Activated naive CD4-positive, alpha-beta T cell treated with anti-CD3 and anti-CD28 coated beads, Interleukin-2, amount 50 U/mL, for 72 hours (primary cell): ENCODE measurements around the gene MIAT. TPM values are rescaled to one million over a fixed set of nuclear protein-coding genes. Genes with fewer than 3 reads are reported as not detected.
"Not testable (repeated sequence)": the region's sequence is repeated elsewhere in the genome, so short reads cannot be mapped to it uniquely, and the experiment has no call there.

Experiments
- ATAC-seq, 2 donors: fragments of 150-1000 bp; cut with Tn5 transposase; 2 replicates each; pipeline ENCODE4 v1.10.0; 2021; ENCODE audit warnings: mild to moderate bottlenecking in 2 of 2, moderate library complexity in 2 of 2
- DNase-seq, 2 donors: peaks; one replicate each; pipeline ENCODE4 v3.0.0; 2021 to 2022; ENCODE audit warnings: low spot score in 2 of 2
- H3K27ac Mint-ChIP-seq, 2 donors: one replicate each; pipeline ENCODE4 v1.8.0; 2022; ENCODE audit warnings: mild to moderate bottlenecking in 2 of 2, mixed read lengths in 2 of 2
- H3K36me3 Mint-ChIP-seq, 2 donors: one replicate each; pipeline ENCODE4 v1.8.0; 2022; ENCODE audit warnings: mixed read lengths in 2 of 2
- H3K9me3 Mint-ChIP-seq, 2 donors: one replicate each; pipeline ENCODE4 v1.8.0; 2022; ENCODE audit warnings: mixed read lengths in 2 of 2
- total RNA-seq, 2 donors: library from RNA; stranded (reverse); gene quantifications; one replicate each; pipeline ENCODE4 v1.2.3, GENCODE V29; 2022

MIAT gene
- total RNA-seq, 2 donors from 2014 or later: 11.4 to 138 TPM

DNA sequence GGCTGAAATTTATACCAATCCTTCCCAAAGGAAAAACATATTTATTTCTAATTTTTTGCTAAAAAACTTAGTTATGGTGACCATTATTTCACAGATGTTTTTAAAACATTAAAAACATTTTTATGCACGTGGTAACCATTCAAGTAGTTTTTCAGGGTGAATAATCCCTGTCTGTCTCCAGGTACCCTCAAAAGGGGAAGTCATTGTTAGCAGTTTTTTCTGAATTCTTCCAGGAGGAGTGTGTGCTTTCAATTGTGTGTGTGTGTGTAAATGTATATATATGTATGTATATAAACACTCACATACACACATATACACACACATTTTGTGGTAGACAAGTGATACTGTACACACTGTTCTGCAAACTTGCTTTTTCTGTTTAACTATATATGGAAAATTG, 43.9 kb downstream of the MIAT start:
- Mint-ChIP-seq H3K27ac (no peak overlapping the region), H3K36me3 (peaks cover 24 to 32% of the 10 kb centered on the region in 2 donors), H3K9me3 (peaks cover 0 to 18% of the 10 kb centered on the region in 2 donors)
- DNase-seq (no peak), ATAC-seq (no peak)

DNA sequence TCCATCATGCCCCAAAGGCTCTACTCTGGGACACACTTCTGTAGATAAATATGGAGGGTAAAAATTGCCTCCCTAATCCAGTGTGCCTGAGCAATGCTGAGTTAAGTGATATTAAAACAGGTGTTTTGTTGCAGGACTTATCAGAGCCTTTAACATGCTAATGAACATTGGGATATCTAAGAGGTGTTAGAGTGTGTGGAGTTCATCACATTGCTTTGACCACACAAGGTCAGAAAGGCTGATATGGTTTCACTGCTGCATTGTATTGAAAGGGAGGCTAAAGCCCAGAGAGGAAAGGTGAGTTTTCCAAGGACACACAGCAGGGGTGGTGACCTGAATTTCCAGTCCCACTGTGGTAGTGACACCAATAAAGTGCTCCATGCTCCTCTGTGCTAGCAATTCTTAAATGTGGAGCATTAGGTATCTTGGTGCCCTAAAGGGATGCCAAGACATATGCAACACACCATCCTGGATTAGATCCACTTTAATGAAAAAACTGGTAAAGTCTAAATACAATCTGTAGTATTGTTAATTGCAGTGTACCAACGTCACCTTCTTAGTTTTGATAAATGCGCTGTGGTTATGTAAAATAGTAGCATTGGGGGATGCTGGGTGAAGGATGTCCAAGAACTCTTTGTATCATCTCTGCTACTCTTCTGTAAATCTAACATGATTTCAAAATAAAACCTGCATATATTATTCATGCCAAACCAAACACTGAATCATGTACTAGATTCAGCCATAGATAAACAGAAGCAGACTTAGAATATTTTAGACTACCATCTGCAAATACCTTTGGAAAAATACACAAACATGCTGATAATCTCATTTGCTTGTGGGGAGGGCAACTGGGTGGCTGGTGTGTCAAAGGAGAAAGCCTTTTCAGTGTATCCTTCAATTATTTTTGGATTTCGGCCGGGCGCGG, 45.8 kb downstream of the MIAT start:
- Mint-ChIP-seq H3K27ac (no peak overlapping the region), H3K36me3 (peaks cover 34 to 37% of the 10 kb centered on the region in 2 donors), H3K9me3 (peaks cover 0 to 21% of the 10 kb centered on the region in 2 donors)
- DNase-seq (no peak), ATAC-seq (no peak)

DNA sequence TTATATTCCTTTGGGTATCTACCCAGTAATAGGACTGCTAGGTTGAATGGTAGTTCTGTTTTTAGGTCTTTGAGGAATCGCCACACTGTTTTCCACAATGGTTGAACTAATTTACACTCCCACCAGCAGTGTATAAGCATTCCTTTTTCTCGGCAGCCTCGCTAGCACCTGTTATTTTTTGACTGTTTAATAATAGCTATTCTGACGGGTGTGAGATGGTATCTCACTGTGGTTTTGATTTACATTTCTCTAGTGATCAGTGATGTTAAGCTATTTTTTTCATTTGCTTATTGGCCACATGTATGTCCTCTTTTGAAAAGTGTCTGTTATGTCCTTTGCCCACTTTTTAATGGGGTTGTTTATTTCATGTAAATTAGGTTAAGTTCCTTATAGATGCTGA, 48.0 kb downstream of the MIAT start:
- not testable (repeated sequence) for H3K9me3 Mint-ChIP-seq, ATAC-seq, DNase-seq, H3K27ac Mint-ChIP-seq
- H3K36me3 Mint-ChIP-seq: peaks cover 15 to 23% of the 10 kb centered on the region in 2 donors

DNA sequence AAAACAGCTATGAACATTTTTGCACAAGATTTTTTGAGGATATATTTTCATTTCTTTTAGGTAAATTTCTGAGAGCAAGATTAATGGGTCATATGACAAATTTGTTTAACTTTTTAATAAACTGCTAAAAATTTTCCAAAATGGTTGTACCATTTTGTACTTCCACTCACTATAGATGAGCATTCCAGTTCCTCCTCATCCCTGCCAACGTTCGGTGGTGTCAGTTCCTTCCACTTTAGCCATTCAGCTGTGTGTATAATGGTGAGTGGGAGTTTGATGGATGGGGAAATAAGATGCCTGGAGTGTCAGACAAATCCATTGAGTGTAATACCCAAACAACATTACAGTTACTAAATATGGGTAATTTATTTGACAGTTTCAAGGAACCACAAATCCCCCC, 49.7 kb downstream of the MIAT start:
- no peak for DNase-seq
- no peak for ATAC-seq
- no peak overlapping the region for H3K27ac Mint-ChIP-seq
- peaks cover 12 to 23% of the 10 kb centered on the region in 2 donors for H3K36me3 Mint-ChIP-seq
- H3K9me3 Mint-ChIP-seq: peaks cover 0 to 4% of the 10 kb centered on the region in 2 donors

DNA sequence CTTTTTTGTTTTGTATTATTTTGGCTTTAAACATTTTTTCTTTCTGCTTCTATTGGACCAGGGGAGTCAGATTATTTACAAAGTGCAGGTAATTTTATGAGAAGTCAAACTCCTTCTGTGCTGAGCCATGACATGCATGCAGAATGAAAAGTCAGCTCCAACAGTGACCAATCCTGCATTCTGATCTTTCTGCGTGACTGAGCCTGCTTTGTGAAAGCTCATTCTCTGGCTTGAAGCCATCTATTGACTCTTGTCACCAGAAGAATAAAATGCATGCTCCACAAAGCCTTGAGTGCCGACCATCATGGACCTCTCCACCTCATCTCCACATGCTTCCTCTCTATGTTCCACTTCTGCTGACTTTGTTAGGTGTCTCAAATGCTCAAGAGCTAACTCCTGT, 50.2 kb downstream of the MIAT start:
- ATAC-seq (no peak), DNase-seq (no peak)
- H3K9me3 Mint-ChIP-seq: peaks cover 0 to 4% of the 10 kb centered on the region in 2 donors
- peaks cover 12 to 23% of the 10 kb centered on the region in 2 donors for H3K36me3 Mint-ChIP-seq
- H3K27ac Mint-ChIP-seq: no peak overlapping the region

DNA sequence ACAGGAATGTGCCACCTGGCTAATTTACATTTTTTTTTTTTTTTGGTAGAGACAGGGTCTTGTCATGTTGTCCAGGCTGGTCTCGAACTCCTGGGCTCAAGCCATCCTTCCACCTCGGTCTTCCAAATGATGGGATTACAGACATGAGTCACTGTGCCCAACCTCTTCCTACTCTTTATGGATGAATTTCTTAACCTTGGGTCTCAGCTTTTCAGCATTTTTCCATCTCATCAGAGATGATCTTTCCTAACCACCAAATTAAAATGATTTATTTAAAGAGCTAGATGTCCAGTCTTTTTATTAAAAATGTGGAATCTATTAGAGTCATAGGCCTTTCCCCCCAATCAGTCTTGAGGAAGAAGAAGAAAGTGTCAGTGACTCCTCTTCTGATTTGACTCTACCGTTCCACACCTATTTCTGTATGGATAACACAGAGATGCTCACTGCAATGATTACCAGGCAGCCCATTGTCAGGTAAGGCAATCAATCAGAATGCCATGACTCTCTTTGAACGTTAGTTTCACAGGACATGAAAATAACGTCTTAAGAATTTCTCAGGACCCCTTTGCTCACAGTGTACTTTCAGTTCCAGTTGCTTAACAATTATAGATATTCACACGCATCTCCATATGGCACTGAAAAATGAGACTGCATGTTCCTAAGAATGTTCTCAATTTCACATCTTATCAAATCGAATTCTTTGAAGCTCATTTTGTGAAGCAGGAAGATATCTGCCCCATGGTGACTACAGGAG, 51.0 kb downstream of the MIAT start:
- ATAC-seq (no peak), DNase-seq (no peak)
- Mint-ChIP-seq H3K9me3 (peaks cover 0 to 4% of the 10 kb centered on the region in 2 donors), H3K27ac (no peak overlapping the region), H3K36me3 (peaks cover 12 to 23% of the 10 kb centered on the region in 2 donors)

DNA sequence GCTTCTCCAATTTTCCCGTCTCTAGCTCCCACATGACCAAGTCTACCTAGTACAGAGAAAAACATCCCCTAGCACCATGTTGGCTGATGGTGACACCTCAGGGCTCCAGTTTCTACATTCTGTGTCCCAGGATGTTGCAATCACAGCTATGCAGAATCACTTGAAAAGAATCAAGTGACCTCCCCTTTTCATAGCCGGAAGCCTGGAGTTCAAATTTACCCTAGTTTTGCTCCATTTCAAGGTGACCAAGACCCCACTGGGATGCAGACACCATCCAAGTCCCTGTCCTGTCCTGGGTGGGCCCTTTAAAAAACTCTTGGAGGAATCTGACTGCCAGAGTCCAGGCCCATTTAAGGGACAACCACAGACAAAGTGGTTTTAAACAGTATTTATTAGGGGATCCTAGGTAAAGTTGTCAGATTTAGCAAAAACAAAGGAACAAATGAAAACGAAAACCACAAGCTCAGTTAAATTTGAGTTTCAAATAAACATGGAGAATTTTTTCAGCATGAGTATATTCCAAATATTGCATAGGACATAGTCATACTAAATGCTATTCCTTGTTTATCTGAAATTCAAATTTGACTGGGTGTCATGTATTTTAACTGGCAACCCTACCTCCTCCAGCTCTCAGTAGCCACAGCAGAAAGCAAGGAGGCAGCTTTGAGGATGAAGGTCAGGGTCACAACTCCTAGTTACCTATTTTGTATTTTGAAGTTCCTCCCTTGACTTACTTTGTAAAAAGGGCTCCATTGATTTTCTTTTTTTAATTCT, 52.4 kb downstream of the MIAT start:
- peak overlapping the region in 1 of 2 donors; percentile 16 for H3K27ac Mint-ChIP-seq
- H3K9me3 Mint-ChIP-seq: peaks cover 0 to 4% of the 10 kb centered on the region in 2 donors
- peaks cover 12 to 23% of the 10 kb centered on the region in 2 donors for H3K36me3 Mint-ChIP-seq
- DNase-seq: no peak
- no peak for ATAC-seq

DNA sequence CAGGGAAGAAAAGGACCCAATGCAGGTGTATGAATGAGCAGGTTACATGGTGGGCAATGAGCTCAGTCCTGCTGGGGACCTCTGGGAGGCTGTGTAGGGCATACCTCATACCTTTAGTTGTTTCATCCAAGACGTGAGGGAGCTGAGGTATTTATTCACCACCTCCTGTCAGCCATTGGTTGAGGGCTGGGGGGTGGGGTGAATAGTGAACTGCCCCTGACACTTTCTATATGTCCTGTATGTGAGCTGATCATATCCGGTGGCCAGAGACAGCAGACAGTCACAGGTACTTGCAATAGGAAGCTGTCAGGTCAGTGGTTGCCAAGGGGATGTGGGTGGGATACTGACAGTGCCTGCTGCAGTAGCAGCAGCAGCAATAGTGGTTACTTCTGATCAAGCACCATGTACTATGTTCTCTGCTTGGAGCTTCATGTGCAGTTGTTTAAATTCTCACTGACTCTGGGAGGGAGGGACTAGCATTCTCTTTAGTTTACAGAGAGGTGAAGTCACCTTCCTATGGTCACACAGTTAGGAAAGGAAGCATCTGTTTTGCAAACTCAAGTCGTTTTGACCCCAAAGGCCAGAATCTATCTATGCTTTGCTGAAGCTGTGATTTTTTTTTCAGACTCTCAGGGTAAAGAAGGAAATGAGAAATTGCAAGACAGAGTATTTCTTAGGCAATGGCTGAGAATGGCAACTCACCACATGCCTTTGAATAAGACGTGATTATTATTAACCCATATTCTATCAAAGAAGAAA, 54.0 kb downstream of the MIAT start:
- H3K9me3 Mint-ChIP-seq: peaks cover 0 to 4% of the 10 kb centered on the region in 2 donors
- ATAC-seq (no peak), DNase-seq (no peak)
- H3K36me3 Mint-ChIP-seq: peaks cover 12 to 23% of the 10 kb centered on the region in 2 donors
- peak overlapping the region; percentile 16 to 24 for H3K27ac Mint-ChIP-seq

DNA sequence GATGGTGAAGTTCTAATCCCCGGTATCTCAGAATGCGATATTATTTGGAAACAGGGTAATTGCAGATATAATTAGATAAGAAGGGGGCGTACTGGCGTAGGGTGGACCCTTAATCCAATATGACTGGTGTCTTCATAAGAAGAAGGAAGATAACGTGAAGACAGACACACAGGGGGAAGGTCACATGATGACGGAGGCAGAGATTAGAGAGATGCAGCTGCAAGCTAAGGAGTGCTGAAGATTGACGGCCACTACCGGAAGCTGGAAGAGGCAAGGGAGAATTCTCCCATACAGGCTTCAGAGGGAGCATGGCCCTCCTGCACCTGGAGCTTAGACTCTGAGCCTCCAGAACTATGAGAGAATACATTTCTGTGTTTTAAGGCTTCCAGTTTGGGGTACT, 54.8 kb downstream of the MIAT start:
- ATAC-seq (no peak), DNase-seq (no peak)
- H3K27ac Mint-ChIP-seq: no peak overlapping the region
- H3K36me3 Mint-ChIP-seq: peaks cover 7 to 17% of the 10 kb centered on the region in 2 donors
- peaks cover 0 to 3% of the 10 kb centered on the region in 2 donors for H3K9me3 Mint-ChIP-seq

DNA sequence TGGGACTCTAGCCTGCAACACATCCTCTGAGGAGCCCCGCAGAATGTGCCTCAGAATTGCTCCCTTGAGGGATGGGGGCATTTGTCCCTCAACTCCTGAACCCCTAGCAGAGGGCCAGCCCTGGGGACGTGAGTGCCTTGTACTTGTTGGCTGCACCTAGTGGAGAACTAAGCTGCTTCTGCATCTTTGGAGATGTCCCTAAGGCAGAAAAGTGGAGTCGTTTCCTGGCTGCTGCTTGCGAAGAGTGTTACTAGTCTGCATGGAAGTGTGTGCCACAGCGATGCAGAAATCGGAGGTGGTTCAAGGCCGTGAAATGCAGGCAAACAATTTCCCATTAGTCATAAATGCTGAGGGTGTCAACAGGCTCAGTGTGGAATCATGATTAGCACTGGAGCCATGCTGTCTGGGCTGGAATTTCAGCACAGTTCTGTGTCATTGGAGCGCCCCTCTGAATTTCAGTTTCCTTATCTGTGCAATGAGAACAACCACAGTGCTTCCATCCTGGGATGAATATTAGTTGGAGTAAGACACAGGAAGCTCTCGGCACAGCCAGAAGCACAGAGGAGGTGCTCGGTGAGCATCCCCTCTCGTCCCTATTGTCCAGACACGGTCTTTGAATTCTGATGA, 56.5 kb downstream of the MIAT start:
- H3K9me3 Mint-ChIP-seq: no peaks in the 10 kb centered on the region
- H3K27ac Mint-ChIP-seq: no peak overlapping the region
- peaks cover 0 to 4% of the 10 kb centered on the region in 2 donors for H3K36me3 Mint-ChIP-seq
- no peak for DNase-seq
- no peak for ATAC-seq

DNA sequence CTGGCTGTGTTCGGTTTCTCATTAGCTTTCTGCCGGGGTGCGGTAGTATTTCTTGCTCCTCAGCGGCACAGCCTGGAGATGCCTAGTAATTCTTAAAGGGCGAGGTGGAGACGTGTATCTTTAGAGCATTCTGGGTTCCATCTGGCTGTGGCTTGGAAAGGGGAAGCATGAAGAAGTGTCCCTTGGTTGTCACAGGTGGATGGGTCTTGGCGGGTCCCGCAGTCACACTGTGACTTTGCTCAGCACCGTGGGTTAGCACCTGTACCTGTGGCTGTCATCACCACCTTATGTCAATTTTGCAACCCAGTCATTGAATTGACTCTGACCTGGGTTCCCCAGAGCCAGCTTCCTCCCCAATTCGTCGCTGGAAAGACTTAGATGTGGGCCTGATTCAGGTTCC, 57.6 kb downstream of the MIAT start:
- ATAC-seq: no peak
- H3K27ac Mint-ChIP-seq: peak overlapping the region; percentile 9 to 53
- H3K36me3 Mint-ChIP-seq: peaks cover 0 to 5% of the 10 kb centered on the region in 2 donors
- no peak for DNase-seq
- no peaks in the 10 kb centered on the region for H3K9me3 Mint-ChIP-seq

DNA sequence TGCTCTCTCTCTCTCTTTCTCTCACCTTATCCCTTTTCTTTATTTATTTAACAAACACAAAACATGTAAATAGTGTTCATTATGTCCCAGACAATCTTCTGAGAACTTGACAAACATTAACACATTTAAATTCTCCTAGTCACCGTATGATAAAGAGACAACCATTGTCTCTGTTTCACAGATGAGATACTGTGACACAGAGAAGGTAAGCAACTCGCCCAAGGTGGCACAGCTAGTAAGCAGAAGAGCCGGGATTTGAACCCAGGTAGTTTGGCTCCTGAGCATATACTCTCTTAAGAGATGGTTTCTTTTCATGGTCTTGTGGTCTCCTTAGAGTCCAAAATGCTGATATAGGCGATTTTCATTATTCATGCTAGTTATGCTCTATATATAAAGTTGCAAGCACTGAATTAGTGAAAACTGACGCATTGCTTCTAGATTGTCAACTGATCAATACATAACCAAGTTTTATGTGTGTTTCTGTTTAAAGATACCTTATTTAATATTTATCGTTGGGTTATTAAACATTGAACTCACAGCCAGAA, 58.1 kb downstream of the MIAT start:
- no peak for ATAC-seq
- peaks cover 0 to 5% of the 10 kb centered on the region in 2 donors for H3K36me3 Mint-ChIP-seq
- DNase-seq: no peak
- no peaks in the 10 kb centered on the region for H3K9me3 Mint-ChIP-seq
- H3K27ac Mint-ChIP-seq: peak overlapping the region; percentile 9 to 58

DNA sequence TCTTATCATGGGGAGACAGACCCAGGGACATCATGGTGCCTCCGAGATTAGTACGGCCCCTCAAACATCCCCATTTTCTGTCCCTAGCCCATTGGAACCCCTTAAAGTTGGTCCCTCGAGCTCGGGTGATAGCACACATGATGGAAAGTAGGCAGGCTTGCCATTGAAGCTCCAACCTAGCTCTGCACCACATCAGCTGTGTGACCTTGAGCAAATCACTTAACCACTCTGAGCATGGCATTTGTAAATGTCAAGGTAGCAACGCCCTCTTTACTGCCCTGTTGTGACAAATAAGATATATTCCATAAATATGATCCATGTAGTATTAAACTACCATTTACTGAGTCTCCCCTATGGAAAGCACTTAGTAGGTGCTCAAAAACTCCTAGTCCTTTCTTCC, 61.1 kb downstream of the MIAT start:
- no peak for ATAC-seq
- peak overlapping the region in 1 of 2 donors; percentile 73 for H3K27ac Mint-ChIP-seq
- H3K36me3 Mint-ChIP-seq: peaks cover 5 to 18% of the 10 kb centered on the region in 2 donors
- no peaks in the 10 kb centered on the region for H3K9me3 Mint-ChIP-seq
- DNase-seq: no peak

DNA sequence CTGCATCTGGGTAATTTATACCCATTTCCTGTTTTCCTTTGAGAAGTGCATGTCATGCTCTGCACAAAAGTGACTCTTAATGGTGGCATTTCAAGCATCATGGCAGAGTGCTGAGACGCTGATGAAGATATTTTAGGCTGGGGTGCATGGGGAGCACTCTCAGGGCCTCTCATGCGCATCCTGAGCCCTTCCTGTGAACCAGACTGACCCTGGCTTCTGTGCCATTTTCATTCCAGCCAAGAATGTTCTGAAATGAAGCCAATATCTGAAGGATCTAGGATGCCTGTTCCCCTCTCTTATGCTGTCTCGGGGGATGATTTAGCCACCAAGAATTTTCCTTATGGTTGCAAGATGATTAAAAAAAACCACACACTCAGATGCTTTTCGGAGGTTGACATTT, 61.5 kb downstream of the MIAT start:
- Mint-ChIP-seq H3K36me3 (peaks cover 5 to 18% of the 10 kb centered on the region in 2 donors), H3K27ac (peak overlapping the region in 1 of 2 donors; percentile 73), H3K9me3 (no peaks in the 10 kb centered on the region)
- DNase-seq (no peak), ATAC-seq (no peak)

DNA sequence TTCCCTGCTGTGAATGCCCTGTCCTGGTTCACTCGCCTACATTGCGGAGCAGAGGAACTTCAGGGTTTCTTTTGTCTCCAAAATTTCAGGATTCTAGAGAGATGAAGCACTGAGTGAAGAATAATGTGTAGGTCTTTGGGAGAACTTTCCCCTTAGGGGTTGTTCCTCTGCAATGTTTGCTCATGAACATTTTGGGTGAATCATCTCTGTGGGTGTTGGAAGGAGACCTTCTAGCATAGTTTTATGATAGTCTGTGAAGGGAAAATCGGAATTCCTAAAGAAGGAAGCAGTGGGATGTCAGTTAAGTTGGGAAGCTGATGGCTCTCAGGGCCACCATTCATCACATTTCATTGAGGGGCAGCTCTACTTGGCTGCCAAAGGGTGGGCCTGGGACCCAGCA, 64.8 kb downstream of the MIAT start:
- Mint-ChIP-seq H3K36me3 (peaks cover 5 to 28% of the 10 kb centered on the region in 2 donors), H3K9me3 (no peaks in the 10 kb centered on the region), H3K27ac (peak overlapping the region in 1 of 2 donors; percentile 30)
- no peak for ATAC-seq
- DNase-seq: no peak
